Mesenchymal stem cell (in vitro differentiated cells and primary cell): Measurements from ENCODE around the gene LDHD.
A peak's percentile ranks its signal among the peaks of the same experiment; 100 is the strongest.

Experiments used
- DNase-seq: peaks from one replicate; pipeline ENCODE4 v3.0.0-alpha.2; 2013
- H2AFZ ChIP-seq: one replicate; pipeline ENCODE4 v1.6.1; 2013; ENCODE audit warnings: low read depth, mild to moderate bottlenecking, control low read depth, inconsistent platforms, low read length, moderate library complexity
- H2AK5ac ChIP-seq: 2 replicates; pipeline ENCODE4 v1.6.1; 2013; ENCODE audit warnings: low read length, moderate library complexity, mild to moderate bottlenecking, inconsistent platforms; ENCODE audit not compliant: severe bottlenecking
- H2BK120ac ChIP-seq: one replicate; pipeline ENCODE4 v1.6.1; 2013; ENCODE audit warnings: low read depth, mild to moderate bottlenecking, inconsistent platforms, low read length, moderate library complexity
- H2BK12ac ChIP-seq, 2 experiments: one replicate each; pipeline ENCODE4 v1.6.1; 2013; ENCODE audit warnings: inconsistent platforms in 2 of 2, low read length in 2 of 2, mild to moderate bottlenecking in 2 of 2, moderate library complexity in 2 of 2, control low read depth in 1 of 2
- H2BK15ac ChIP-seq: one replicate; pipeline ENCODE4 v1.6.1; 2013; ENCODE audit warnings: mild to moderate bottlenecking, low read depth, inconsistent platforms; ENCODE audit not compliant: poor library complexity, severe bottlenecking
- H2BK5ac ChIP-seq: 2 replicates; pipeline ENCODE4 v1.6.1; 2013; ENCODE audit warnings: low read depth, mild to moderate bottlenecking, low read length, control low read depth, inconsistent platforms; ENCODE audit not compliant: poor library complexity, severe bottlenecking
- H3K14ac ChIP-seq, 2 experiments: one replicate each; pipeline ENCODE4 v1.6.1; 2013; ENCODE audit warnings: inconsistent platforms in 2 of 2, low read length in 2 of 2, control low read depth in 1 of 2, mild to moderate bottlenecking in 1 of 2, moderate library complexity in 1 of 2
- H3K18ac ChIP-seq, 2 experiments: one replicate each; pipeline ENCODE4 v1.6.1; 2013; ENCODE audit warnings: inconsistent platforms in 2 of 2, low read length in 2 of 2, control low read depth in 1 of 2, low read depth in 1 of 2, mild to moderate bottlenecking in 1 of 2
- H3K23ac ChIP-seq, 2 experiments: one replicate each; pipeline ENCODE4 v1.6.1; 2013; ENCODE audit warnings: inconsistent platforms in 2 of 2, low read length in 2 of 2, mild to moderate bottlenecking in 2 of 2, moderate library complexity in 2 of 2, control low read depth in 1 of 2
- H3K27ac ChIP-seq: 2 replicates; pipeline ENCODE4 v1.5.1; 2013; ENCODE audit warnings: mild to moderate bottlenecking, moderate library complexity, low read length, control low read depth, inconsistent platforms; ENCODE audit not compliant: poor library complexity, severe bottlenecking
- H3K27me3 ChIP-seq, 2 experiments: 2 replicates each; pipeline versions ENCODE4 v1.6.1 to v1.7.0; 2013; ENCODE audit warnings: low read length in 2 of 2, mild to moderate bottlenecking in 2 of 2, moderate library complexity in 2 of 2, control low read depth in 1 of 2, inconsistent platforms in 1 of 2; ENCODE audit not compliant: control insufficient read depth in 1 of 2, insufficient read depth in 1 of 2
- H3K36me3 ChIP-seq, 2 experiments: 2 replicates each; pipeline versions ENCODE4 v1.6.1 to v1.7.0; 2013; ENCODE audit warnings: low read length in 2 of 2, control low read depth in 1 of 2, inconsistent platforms in 1 of 2, low read depth in 1 of 2, mild to moderate bottlenecking in 1 of 2; ENCODE audit not compliant: insufficient read depth in 2 of 2, control insufficient read depth in 1 of 2
- H3K4ac ChIP-seq, 2 experiments: one replicate each; pipeline ENCODE4 v1.6.1; 2013; ENCODE audit warnings: inconsistent platforms in 2 of 2, low read length in 2 of 2, mild to moderate bottlenecking in 2 of 2, moderate library complexity in 2 of 2, control low read depth in 1 of 2, low read depth in 1 of 2
- H3K4me1 ChIP-seq: 2 replicates; pipeline ENCODE4 v1.6.1; 2013; ENCODE audit warnings: low read depth, low read length, control low read depth; ENCODE audit not compliant: control insufficient read depth, insufficient read depth
- H3K4me2 ChIP-seq: 2 replicates; pipeline ENCODE4 v1.6.1; 2013; ENCODE audit warnings: low read length, mild to moderate bottlenecking, inconsistent platforms; ENCODE audit not compliant: poor library complexity, severe bottlenecking
- H3K4me3 ChIP-seq, 2 experiments: 2 replicates each; pipeline versions ENCODE4 v1.5.1 to v1.7.0; 2013; ENCODE audit warnings: low read length in 2 of 2, mild to moderate bottlenecking in 2 of 2, control low read depth in 1 of 2, low read depth in 1 of 2; ENCODE audit not compliant: insufficient read depth in 1 of 2
- H3K79me1 ChIP-seq: replicated peaks from 2 replicates; pipeline ENCODE4 v1.6.1; 2013; ENCODE audit warnings: mild to moderate bottlenecking, control low read depth, low read length, inconsistent platforms; ENCODE audit not compliant: poor library complexity, severe bottlenecking
- H3K9ac ChIP-seq: 2 replicates; pipeline ENCODE4 v1.7.0; 2013; ENCODE audit warnings: mild to moderate bottlenecking, low read length, moderate library complexity
- H3K9me3 ChIP-seq: 2 replicates; pipeline ENCODE4 v1.7.0; 2013; ENCODE audit warnings: mild to moderate bottlenecking, low read length; ENCODE audit not compliant: control insufficient read depth
- H4K8ac ChIP-seq: one replicate; pipeline ENCODE4 v1.6.1; 2013; ENCODE audit warnings: inconsistent platforms, mild to moderate bottlenecking, low read length, moderate library complexity
- H4K91ac ChIP-seq: one replicate; pipeline ENCODE4 v1.6.1; 2013; ENCODE audit warnings: mild to moderate bottlenecking, low read length, inconsistent platforms
- WGBS: methylation state at CpG from one replicate; pipeline ENCODE4 v1.1.7; 2013; ENCODE audit warnings: mixed read lengths; 5-methylcytosine and 5-hydroxymethylcytosine counted together

LDHD gene

GRCh38 chr16:75097191-75097761 lies 19.3 kb downstream of the LDHD start:
- Histone ChIP-seq H2BK15ac (no peak overlapping the region), H3K27ac (no peak overlapping the region), H3K36me3 (peaks cover 22 to 36% of the 10 kb centered on the region in 2 experiments), H3K4me3 (no peak overlapping the region), H3K18ac (no peak overlapping the region), H2AFZ (no peak overlapping the region), H3K4me1 (peaks cover 26% of the 10 kb centered on the region), H3K4ac (no peak overlapping the region), H2BK5ac (no peak overlapping the region), H2BK12ac (no peak overlapping the region), H2BK120ac (no peak overlapping the region), H3K27me3 (no peaks in the 10 kb centered on the region), H3K79me1 (peaks cover 53% of the 10 kb centered on the region), H3K9ac (no peak overlapping the region), H3K23ac (no peak overlapping the region), H3K9me3 (no peaks in the 10 kb centered on the region), H4K91ac (no peak overlapping the region), H3K4me2 (no peak overlapping the region), H3K14ac (no peak overlapping the region), H4K8ac (no peak overlapping the region), H2AK5ac (no peak overlapping the region)
- no peak for DNase-seq
- WGBS, result 94% methylated on average over 10 of the region's 10 CpGs

- no peak overlapping the region for H2BK120ac ChIP-seq
- H3K14ac ChIP-seq, result no peak overlapping the region
- H3K18ac ChIP-seq, result no peak overlapping the region
- no peaks in the 10 kb centered on the region for H3K9me3 ChIP-seq
- H3K4ac ChIP-seq, result no peak overlapping the region
- H3K27me3 ChIP-seq, result no peaks in the 10 kb centered on the region
- no peak overlapping the region for H3K27ac ChIP-seq
- no peak overlapping the region for H3K4me3 ChIP-seq
- DNase-seq, result no peak
- peaks cover 26% of the 10 kb centered on the region for H3K4me1 ChIP-seq
- H2BK5ac ChIP-seq, result no peak overlapping the region
- peak overlapping the region; percentile 1 for H2BK15ac ChIP-seq
- no peak overlapping the region for H4K8ac ChIP-seq
- H3K36me3 ChIP-seq, result peaks cover 22 to 36% of the 10 kb centered on the region in 2 experiments
- no peak overlapping the region for H2AK5ac ChIP-seq
- 73% methylated on average over 3 of the region's 6 CpGs for WGBS
- H3K9ac ChIP-seq, result no peak overlapping the region
- H3K23ac ChIP-seq, result no peak overlapping the region
- no peak overlapping the region for H4K91ac ChIP-seq
- H2AFZ ChIP-seq, result no peak overlapping the region
- no peak overlapping the region for H3K4me2 ChIP-seq
- H3K79me1 ChIP-seq, result peaks cover 51% of the 10 kb centered on the region
- no peak overlapping the region for H2BK12ac ChIP-seq
Observed at GRCh38 chr16:75096656-75097055, 19.9 kb downstream of the LDHD start.

GRCh38 chr16:75095204-75095621 lies 21.4 kb downstream of the LDHD start:
- Histone ChIP-seq H3K79me1 (peaks cover 59% of the 10 kb centered on the region), H3K18ac (no peak overlapping the region), H3K36me3 (peaks cover 22 to 36% of the 10 kb centered on the region in 2 experiments), H2BK12ac (no peak overlapping the region), H2BK5ac (no peak overlapping the region), H3K27me3 (no peaks in the 10 kb centered on the region), H3K23ac (no peak overlapping the region), H3K9ac (no peak overlapping the region), H3K27ac (no peak overlapping the region), H2AFZ (no peak overlapping the region), H3K4me1 (peaks cover 24% of the 10 kb centered on the region), H4K8ac (no peak overlapping the region), H2BK120ac (no peak overlapping the region), H3K14ac (no peak overlapping the region), H3K4ac (no peak overlapping the region), H2BK15ac (no peak overlapping the region), H3K4me2 (no peak overlapping the region), H4K91ac (no peak overlapping the region), H2AK5ac (no peak overlapping the region), H3K4me3 (no peak overlapping the region), H3K9me3 (no peaks in the 10 kb centered on the region)
- DNase-seq, result no peak
- WGBS, result 97% methylated on average over 13 of the region's 14 CpGs

- Histone ChIP-seq H3K4me1 (peaks cover 12% of the 10 kb centered on the region), H3K23ac (no peak overlapping the region), H3K27me3 (no peaks in the 10 kb centered on the region), H3K4ac (no peak overlapping the region), H2BK5ac (no peak overlapping the region), H4K91ac (no peak overlapping the region), H4K8ac (no peak overlapping the region), H3K36me3 (peaks cover 22 to 36% of the 10 kb centered on the region in 2 experiments), H3K4me3 (no peak overlapping the region), H2AFZ (no peak overlapping the region), H3K9me3 (no peaks in the 10 kb centered on the region), H3K79me1 (peaks cover 69% of the 10 kb centered on the region), H3K14ac (no peak overlapping the region), H3K18ac (no peak overlapping the region), H3K4me2 (no peak overlapping the region), H3K9ac (no peak overlapping the region), H3K27ac (no peak overlapping the region), H2BK15ac (no peak overlapping the region), H2AK5ac (no peak overlapping the region), H2BK12ac (no peak overlapping the region), H2BK120ac (no peak overlapping the region)
- 97% methylated on average over 22 of the region's 23 CpGs for WGBS
- no peak for DNase-seq
Observed at GRCh38 chr16:75093598-75094540, 22.7 kb downstream of the LDHD start.
